Suppressor macrophage treated with lipopolysaccharide for 4 hours (primary cell): ENCODE measurements around the gene MXD4.
"Not testable (repeated sequence)": the region's sequence is repeated elsewhere in the genome, so short reads cannot be mapped to it uniquely, and the experiment has no call there.

Experiments used
- DNase-seq: peaks from one replicate; pipeline ENCODE4 v3.0.0-alpha.2; 2020

Gene MXD4

GRCh38 chr4:2217726-2218125 is 44.2 kb downstream of the MXD4 start:
- no peak for DNase-seq

- DNase-seq = no peak
These were observed 49.1 kb downstream of the MXD4 start for GRCh38 chr4:2212831-2213230.

- DNase-seq = not testable (repeated sequence)
These were observed 59.1 kb downstream of the MXD4 start for GRCh38 chr4:2202789-2203188.
